Activated CD8-positive, alpha-beta memory T cell treated with anti-CD3 and anti-CD28 coated beads for 4 hours (primary cell): ENCODE results near the gene CLIP2.
A peak's percentile ranks its signal among the peaks of the same experiment; 100 is the strongest.
"Not testable (repeated sequence)": the region's sequence is repeated elsewhere in the genome, so short reads cannot be mapped to it uniquely, and the experiment has no call there.

ENCODE experiments used
- DNase-seq, 2 donors: peaks; one replicate each; pipeline ENCODE4 v3.0.0-alpha.2; 2020; ENCODE audit warnings: low read depth in 2 of 2

Gene CLIP2

DNA sequence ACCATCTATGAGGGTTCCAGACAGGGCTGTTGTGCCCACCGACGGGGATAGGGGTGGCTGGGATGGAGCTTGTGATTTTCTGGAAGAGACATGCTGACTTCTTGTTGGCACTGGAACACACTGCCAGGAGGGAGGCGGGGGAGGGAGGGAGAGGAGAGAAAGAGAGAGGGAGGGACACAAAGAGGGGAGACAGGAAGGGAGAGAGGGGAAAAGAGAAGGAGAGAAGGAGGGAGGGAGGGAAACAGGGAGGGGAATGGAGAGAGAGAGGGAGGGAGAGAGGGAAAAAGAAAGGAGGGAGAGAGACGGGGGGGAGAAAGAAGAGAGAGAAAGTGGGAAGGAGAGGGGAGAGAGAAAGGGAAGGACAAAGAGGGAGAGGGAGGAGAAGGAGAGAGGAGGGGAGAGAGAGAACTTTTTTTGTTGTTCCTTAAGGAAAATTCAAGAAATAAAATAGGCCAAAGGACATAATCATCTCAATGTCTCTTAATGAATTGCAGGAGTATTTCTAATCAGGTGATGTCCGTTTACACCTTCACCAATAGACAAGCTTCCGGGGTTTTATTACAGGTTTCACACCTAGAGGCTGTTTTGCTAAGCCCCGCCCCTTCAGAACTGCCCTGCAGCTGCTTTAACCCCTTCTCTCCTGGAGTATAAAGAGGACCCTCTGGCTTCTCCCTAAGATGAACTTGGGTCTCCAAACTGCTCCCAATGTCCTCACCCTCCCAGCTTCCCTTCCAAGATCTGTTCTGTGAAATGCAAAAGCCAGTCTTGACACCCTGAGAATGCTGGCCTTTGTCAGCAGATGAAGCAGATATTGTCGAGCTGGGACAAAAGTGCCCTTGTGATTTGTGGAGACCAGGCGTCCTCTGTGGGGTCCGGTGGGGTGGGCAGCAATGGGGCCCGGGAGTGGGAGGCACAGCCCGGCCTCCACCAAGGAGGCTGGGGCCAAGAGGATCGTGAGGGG lies 82.5 kb downstream of the CLIP2 start:
- no peak for DNase-seq

DNA sequence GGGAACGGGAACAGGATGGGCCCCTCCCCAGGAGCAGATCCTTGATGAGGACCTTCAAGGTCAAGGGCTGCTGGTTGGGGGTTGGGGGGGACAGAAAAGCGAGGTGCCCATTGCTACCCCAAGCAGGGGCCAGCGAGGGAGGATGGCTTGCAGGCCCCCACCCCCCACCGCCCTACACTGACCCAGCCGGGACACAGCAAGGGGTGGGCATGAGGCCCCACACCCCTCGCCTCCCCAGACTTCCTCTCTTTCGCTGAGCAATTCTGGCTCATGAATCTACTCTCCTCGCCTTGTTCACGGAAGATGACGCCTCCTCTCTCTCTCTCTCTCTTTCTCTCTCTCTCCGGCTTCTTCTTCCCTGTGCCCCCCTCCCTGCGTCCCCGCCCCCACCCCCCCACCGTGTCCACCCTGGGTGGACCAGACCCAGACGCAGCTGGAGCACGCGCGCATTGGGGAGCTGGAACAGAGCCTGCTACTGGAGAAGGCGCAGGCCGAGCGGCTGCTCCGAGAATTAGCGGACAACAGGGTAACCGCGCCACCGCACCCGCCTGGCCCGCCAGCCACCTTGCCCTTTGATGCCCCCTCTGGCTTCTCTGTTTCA lies 83.4 kb downstream of the CLIP2 start:
- DNase-seq, result no peak

DNA sequence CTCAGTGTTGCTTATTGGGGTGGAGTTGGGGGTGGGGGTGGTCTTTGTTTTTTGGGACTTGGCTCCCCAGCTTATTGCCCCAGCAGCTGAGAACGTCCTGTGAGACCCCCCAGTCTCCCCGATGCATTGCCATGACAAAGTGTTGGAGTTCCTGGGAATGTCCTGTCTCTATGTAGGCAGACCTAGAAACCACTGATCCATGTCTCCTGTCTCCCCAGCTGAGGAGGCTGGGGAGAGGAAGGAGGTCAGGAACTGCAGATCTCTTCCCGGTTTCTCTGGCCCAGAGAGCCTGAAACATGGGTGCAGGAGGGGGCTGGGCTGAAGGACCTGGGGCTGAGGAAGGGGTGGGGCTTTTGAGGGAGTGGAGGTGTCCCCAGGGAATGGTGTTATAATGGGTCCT lies 84.3 kb downstream of the CLIP2 start:
- no peak for DNase-seq

GRCh38 chr7:74375726-74376220 lies 86.6 kb downstream of the CLIP2 start:
- no peak for DNase-seq

DNA sequence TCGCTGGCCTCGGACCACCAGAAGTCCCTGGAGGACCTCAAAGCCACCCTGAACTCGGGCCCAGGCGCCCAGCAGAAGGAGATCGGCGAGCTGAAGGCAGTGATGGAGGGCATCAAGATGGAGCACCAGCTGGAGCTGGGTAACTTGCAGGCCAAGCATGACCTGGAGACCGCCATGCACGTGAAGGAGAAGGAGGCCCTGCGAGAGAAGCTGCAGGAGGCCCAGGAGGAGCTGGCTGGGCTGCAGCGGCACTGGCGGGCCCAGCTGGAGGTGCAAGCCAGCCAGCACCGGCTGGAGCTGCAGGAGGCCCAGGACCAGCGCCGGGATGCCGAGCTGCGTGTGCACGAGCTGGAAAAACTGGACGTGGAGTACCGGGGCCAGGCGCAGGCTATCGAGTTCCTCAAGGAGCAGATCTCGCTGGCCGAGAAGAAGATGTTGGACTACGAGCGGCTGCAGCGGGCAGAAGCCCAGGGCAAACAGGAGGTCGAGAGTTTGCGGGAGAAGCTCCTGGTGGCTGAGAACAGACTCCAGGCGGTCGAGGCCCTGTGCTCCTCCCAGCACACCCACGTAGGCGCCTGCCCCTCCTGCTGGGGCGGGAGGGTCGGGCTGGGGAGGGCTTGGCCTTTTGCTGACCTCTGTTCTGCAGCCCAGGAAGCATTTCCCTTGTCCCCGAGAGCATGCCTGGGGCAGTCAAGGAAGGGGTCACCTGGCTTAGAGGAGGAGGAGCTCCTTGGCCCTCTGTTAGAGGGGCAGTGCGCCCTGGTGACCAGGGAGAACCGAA lies 87.2 kb downstream of the CLIP2 start:
- no peak for DNase-seq

- no peak for DNase-seq
Measured at GRCh38 chr7:74379938-74380337, 90.7 kb downstream of the CLIP2 start.

DNA sequence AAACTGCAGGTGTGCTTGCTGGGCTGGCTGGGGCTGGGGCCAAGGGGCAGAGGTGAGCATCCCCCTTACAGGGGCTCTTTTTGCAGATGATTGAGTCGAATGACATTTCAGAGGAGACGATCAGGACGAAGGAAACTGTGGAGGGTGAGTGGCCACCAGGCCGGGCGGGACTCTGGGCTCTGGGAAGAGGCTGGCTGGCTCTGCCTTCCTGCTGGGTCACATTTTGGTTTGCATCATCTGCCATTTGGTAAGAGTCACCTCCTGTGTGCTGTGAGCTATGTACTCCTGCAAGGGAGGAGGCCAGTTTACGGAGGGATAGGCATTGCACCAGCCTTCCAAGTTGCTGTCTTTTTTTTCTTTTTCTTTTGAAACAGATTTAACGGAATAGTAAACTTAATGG lies 91.5 kb downstream of the CLIP2 start:
- no peak for DNase-seq

- not testable (repeated sequence) for DNase-seq
Measured at GRCh38 chr7:74384086-74384485, 94.9 kb downstream of the CLIP2 start.

DNA sequence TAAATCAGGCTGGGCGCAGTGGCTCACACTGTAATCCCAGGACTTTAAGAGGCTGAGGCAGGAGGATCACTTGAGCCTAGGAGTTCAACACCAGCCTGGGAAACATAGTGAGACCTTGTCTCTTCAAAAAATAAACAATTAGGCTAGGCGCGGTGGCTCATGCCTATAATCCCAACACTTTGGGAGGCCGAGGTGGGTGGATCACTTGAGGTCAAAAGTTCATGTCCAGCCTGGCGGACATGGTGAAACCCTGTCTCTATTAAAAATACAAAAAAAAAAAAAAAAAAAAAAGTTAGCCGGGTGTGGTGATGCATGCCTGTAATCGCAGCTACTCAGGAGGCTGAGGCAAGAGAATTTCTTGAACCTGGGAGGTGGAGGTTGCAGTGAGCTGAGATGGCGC lies 95.6 kb downstream of the CLIP2 start:
- DNase-seq, result not testable (repeated sequence)

DNA sequence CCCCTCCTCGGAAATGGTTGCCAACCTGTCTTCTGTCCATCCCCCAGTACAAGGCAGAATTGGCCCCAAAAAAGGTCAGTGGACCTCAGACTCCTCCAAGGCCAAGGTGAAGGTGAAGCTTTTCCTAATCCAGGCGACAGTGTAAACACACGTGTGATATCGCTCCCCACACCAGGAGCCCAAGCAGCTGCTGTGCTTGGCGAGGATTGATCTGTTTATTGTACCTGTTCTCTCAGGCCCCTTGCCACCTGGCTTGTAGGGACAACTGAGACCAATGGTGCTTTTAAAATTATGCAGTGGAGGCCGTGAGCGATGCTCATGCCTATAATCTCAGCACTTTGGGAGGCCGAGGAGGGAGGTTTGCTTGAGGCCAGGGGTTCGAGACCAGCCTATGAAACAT lies 98.4 kb downstream of the CLIP2 start:
- DNase-seq, result no peak

- DNase-seq, result no peak
Measured at GRCh38 chr7:74388880-74389415, 99.7 kb downstream of the CLIP2 start.

- not testable (repeated sequence) for DNase-seq
Measured at GRCh38 chr7:74393722-74394121, 104.5 kb downstream of the CLIP2 start.

- not testable (repeated sequence) for DNase-seq
Measured at GRCh38 chr7:74394601-74395000, 105.4 kb downstream of the CLIP2 start.

DNA sequence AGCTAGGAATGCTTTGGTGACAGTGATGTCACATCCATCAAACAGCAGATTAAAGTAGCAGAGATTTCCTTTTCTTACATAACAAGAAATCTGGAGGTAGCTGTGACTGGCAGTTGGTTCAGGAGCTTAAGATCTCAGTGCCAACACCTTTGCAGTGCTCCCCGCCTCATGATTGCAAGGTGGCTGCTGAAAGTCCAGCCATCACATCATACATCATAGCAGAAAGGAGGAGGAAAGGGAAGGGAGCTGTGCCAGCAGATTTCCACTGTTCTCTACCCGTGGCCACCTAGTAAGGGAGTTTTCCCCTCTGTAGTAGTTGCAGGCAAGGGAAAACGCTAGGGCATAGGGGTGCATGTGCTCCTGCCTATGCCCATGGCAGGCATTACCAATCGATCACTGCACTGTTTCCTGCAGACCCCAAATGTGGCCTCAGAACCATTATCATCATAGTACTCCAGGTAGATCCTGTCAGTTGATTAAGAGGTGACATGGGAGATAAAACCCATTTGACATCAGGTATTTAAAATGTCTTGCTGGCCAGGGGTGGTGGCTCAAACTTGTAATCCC lies 106.6 kb downstream of the CLIP2 start:
- DNase-seq, result no peak

- DNase-seq, result no peak
Measured at GRCh38 chr7:74396993-74397392, 107.8 kb downstream of the CLIP2 start.

- DNase-seq, result no peak
Measured at GRCh38 chr7:74398426-74398825, 109.2 kb downstream of the CLIP2 start.

DNA sequence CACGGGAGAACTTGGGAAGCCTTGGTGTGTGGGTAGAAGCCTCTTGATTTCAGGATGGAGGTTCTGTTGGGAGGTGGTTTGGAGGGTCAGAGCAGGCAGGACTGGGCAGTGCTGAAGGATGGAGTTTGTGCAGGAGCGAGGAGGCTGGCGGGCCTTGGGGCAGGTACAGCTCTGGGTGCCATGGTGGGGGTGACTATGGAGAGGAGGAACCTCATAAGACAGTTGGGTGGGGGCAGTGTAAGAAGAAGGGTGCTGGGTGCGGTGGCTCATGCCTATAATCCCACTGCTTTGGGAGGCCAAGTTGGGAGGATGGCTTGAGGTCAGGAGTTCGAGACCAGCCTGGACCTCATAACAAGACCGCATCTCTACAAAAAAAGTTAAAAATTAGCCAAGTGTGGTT lies 109.8 kb downstream of the CLIP2 start:
- no peak for DNase-seq

DNA sequence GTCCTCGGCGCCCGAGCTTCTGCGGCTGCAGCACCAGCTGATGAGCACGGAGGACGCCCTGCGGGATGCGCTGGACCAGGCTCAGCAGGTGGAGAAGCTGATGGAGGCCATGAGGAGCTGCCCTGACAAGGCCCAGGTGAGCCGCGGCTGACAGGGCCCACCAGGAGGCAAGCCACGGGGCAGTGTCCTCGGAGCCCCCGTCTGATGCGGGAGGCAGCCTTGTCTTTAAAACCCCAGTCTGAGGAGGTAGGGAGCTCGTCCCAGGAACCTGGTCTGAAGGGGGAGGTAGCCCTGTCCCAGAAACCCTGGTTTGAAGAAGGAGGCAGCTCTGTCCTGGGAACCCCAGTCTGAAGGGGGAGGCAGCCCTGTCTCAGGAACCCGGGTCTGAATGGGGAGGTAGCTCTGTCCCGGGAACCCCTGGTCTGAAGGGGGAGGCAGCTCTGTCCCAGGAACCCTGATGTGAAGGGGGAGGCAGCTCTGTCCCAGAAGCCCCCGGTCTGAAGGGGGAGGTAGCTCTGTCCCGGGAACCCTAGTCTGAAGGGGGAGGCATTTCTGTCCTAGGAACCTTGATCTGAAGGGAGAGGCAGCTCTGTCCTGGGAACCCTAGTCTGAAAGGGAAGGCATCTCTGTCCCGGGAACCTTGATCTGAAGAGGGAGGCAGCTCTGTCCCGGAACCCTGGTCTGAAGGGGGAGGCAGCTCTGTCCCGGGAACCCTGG lies 111.4 kb downstream of the CLIP2 start:
- no peak for DNase-seq

DNA sequence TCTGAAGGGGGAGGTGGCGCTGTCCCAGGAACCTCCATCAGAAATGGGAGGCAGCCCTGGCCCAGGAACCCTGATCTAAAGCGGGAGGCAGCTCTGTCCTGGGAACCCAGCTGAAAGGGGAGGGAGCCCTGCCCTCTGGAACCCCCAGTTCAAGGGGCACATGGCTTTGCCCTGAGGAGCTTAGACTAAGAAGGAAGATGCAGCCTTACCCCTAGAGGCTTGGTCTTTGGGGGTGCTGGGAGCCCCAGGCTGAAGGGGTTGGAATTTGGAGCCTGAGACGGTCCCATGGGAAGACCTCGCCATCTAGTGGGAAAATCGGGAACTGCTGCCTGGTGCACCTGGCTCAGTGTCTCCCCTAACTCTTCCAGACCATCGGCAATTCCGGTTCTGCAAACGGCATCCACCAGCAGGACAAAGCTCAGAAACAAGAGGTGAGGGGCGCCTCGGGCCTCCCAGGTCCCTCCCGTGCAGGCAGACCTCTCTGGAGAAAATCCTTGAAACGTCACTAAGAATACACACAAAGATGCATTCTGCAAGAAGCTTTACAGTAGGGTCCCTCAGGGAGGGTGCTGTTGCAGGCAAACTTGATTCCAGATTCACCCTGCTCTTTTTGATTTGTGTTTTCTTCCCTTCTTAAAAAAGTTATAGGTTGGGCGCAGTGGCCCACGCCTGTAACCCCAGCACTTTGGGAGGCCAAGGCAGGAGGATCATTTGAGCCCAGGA lies 112.1 kb downstream of the CLIP2 start:
- peak; percentile 45 to 47 for DNase-seq

- DNase-seq, result not testable (repeated sequence)
Measured at GRCh38 chr7:74402668-74403067, 113.5 kb downstream of the CLIP2 start.
